GM23338 (cell line): ENCODE data around the gene LRRC3C. TPM values are rescaled to one million over a fixed set of nuclear protein-coding genes. Genes with fewer than 3 reads are reported as not detected.

Experiments
- ATAC-seq: fragments of 200-7000 bp; cut with Tn5 transposase; 3 replicates; pipeline ENCODE4 v1.9.1; 2020
- DNase-seq: peaks from one replicate; pipeline ENCODE4 v3.0.0-alpha.2; 2015; ENCODE audit warnings: low spot score
- H2AFZ ChIP-seq: fragments of 200-600 bp; sonication (generic); 2 replicates; pipeline ENCODE4 v1.8.0; 2016; ENCODE audit warnings: antibody characterized with exemption, mild to moderate bottlenecking, moderate library complexity
- H3F3A ChIP-seq: fragments of 200-600 bp; sonication (generic); replicated peaks from 2 replicates; pipeline ENCODE4 v1.8.0; 2017; ENCODE audit warnings: antibody characterized with exemption, mixed run types, low read depth
- H3K27ac ChIP-seq: fragments of 200-600 bp; sonication (generic); 2 replicates; pipeline ENCODE4 v1.6.1; 2016; ENCODE audit warnings: low read depth
- H3K27me3 ChIP-seq: fragments of 200-600 bp; sonication (generic); 2 replicates; pipeline ENCODE4 v1.8.0; 2016; ENCODE audit warnings: mild to moderate bottlenecking, mixed run types, moderate library complexity; ENCODE audit not compliant: insufficient read depth
- H3K36me3 ChIP-seq: fragments of 200-600 bp; sonication (generic); 2 replicates; pipeline ENCODE4 v1.8.0; 2016; ENCODE audit warnings: mild to moderate bottlenecking; ENCODE audit not compliant: insufficient read depth
- H3K4me1 ChIP-seq: fragments of 200-600 bp; sonication (generic); 2 replicates; pipeline ENCODE4 v1.8.0; 2016; ENCODE audit warnings: mild to moderate bottlenecking, moderate library complexity; ENCODE audit not compliant: insufficient read depth
- H3K4me2 ChIP-seq: fragments of 200-600 bp; sonication (generic); 2 replicates; pipeline ENCODE4 v1.7.1; 2017; ENCODE audit warnings: mixed run types
- H3K4me3 ChIP-seq: fragments of 200-600 bp; sonication (generic); 2 replicates; pipeline ENCODE4 v1.6.1; 2016; ENCODE audit warnings: mixed run types
- H3K79me2 ChIP-seq: fragments of 200-600 bp; sonication (generic); replicated peaks from 2 replicates; pipeline ENCODE4 v1.8.0; 2017; ENCODE audit warnings: mild to moderate bottlenecking; ENCODE audit not compliant: insufficient read depth
- H3K9me2 ChIP-seq: fragments of 200-600 bp; sonication (generic); 2 replicates; pipeline ENCODE4 v1.8.0; 2017; ENCODE audit not compliant: insufficient read depth
- H4K20me1 ChIP-seq: fragments of 200-600 bp; sonication (generic); replicated peaks from 2 replicates; pipeline ENCODE4 v1.8.0; 2017; ENCODE audit warnings: mild to moderate bottlenecking; ENCODE audit not compliant: insufficient read depth
- H3K27ac Mint-ChIP-seq: 2 replicates; pipeline ENCODE4 v1.8.0; 2020; ENCODE audit warnings: inconsistent platforms, mild to moderate bottlenecking, moderate library complexity, mixed read lengths
- H3K27me3 Mint-ChIP-seq: 3 replicates; pipeline ENCODE4 v1.8.0; 2022; ENCODE audit warnings: low read depth, mild to moderate bottlenecking, moderate library complexity, mixed read lengths, inconsistent platforms; ENCODE audit not compliant: insufficient read depth, poor library complexity
- H3K36me3 Mint-ChIP-seq: 3 replicates; pipeline ENCODE4 v1.8.0; 2021; ENCODE audit warnings: low read depth, mild to moderate bottlenecking, inconsistent platforms, moderate library complexity, mixed read lengths
- H3K4me1 Mint-ChIP-seq: 3 replicates; pipeline ENCODE4 v1.8.0; 2020; ENCODE audit warnings: mild to moderate bottlenecking, inconsistent platforms, mixed read lengths
- H3K4me3 Mint-ChIP-seq: 3 replicates; pipeline ENCODE4 v1.8.0; 2021; ENCODE audit warnings: moderate library complexity, mild to moderate bottlenecking, inconsistent platforms, mixed read lengths
- H3K9me3 Mint-ChIP-seq: 3 replicates; pipeline ENCODE4 v1.8.0; 2020; ENCODE audit warnings: moderate library complexity, mild to moderate bottlenecking, inconsistent platforms, mixed read lengths
- CREB1 ChIP-seq: fragments of 250-450 bp; sonication (Bioruptor Pico); IDR thresholded peaks from 2 replicates; pipeline ENCODE4 v1.5.0; 2020; ENCODE audit warnings: low read depth, mild to moderate bottlenecking, moderate library complexity
- EZH2 ChIP-seq: fragments of 200-600 bp; sonication (generic); IDR thresholded peaks from one replicate; pipeline ENCODE4 v1.8.0; 2017; ENCODE audit warnings: antibody characterized with exemption, mild to moderate bottlenecking, low read depth; ENCODE audit not compliant: unreplicated experiment
- EZH2phosphoT487 ChIP-seq: fragments of 200-600 bp; sonication (generic); IDR thresholded peaks from one replicate; pipeline ENCODE4 v1.8.1; 2018; ENCODE audit warnings: antibody characterized with exemption; ENCODE audit not compliant: unreplicated experiment
- JUNB ChIP-seq: IDR thresholded peaks from one replicate; pipeline ENCODE4 v1.6.1; 2016; ENCODE audit warnings: antibody characterized with exemption; ENCODE audit not compliant: unreplicated experiment
- NANOG ChIP-seq: IDR thresholded peaks from 2 replicates; pipeline ENCODE4 v1.6.1; 2016; ENCODE audit warnings: antibody characterized with exemption, borderline replicate concordance
- STAT1 ChIP-seq: IDR thresholded peaks from one replicate; pipeline ENCODE4 v1.6.1; 2016; ENCODE audit warnings: antibody characterized with exemption; ENCODE audit not compliant: unreplicated experiment
- ZNF114 ChIP-seq: fragments of 250-450 bp; sonication (Bioruptor Pico); IDR thresholded peaks from 2 replicates; pipeline ENCODE4 v1.5.0; 2020; ENCODE audit warnings: mild to moderate bottlenecking, moderate library complexity
- ZNF331 ChIP-seq: fragments of 250-450 bp; sonication (Bioruptor Pico); IDR thresholded peaks from 2 replicates; pipeline ENCODE4 v1.5.0; 2020; ENCODE audit warnings: low read depth, mild to moderate bottlenecking, moderate library complexity
- polyA plus RNA-seq: library from polyadenylated mRNA; unstranded; fragments of >200 nt; fragmentation: Nextera tagmentation; extraction: Ambion mirVana; gene quantifications from 2 replicates; pipeline ENCODE4 v1.2.1, GENCODE V29; 2016
- total RNA-seq: library from RNA; depleted of rRNA; stranded (reverse); fragments of >200 nt; shearing (Covaris generic); gene quantifications from 2 replicates; pipeline ENCODE4 v1.2.3, GENCODE V29; 2014
- TF ChIP-seq, protein P1 (sequence below), 2 experiments: fragments of 200-600 bp in 1 of 2; sonication (generic) in 1 of 2; conservative IDR thresholded peaks; 2 replicates each; pipeline versions ENCODE4 v1.5.1 to v1.6.1; 2016 to 2017; ENCODE audit warnings: antibody characterized with exemption in 2 of 2, low read depth in 2 of 2, mild to moderate bottlenecking in 2 of 2, moderate library complexity in 1 of 2
- TF ChIP-seq, protein P2 (sequence below): fragments of 250-450 bp; sonication (Bioruptor Pico); IDR thresholded peaks from 2 replicates; pipeline ENCODE4 v1.5.0; 2020; ENCODE audit warnings: mild to moderate bottlenecking, moderate library complexity

Gene LRRC3C
- total and polyA plus RNA-seq, 2 experiments from 2014 or later, result 0.24 TPM; not detected in 1

DNA sequence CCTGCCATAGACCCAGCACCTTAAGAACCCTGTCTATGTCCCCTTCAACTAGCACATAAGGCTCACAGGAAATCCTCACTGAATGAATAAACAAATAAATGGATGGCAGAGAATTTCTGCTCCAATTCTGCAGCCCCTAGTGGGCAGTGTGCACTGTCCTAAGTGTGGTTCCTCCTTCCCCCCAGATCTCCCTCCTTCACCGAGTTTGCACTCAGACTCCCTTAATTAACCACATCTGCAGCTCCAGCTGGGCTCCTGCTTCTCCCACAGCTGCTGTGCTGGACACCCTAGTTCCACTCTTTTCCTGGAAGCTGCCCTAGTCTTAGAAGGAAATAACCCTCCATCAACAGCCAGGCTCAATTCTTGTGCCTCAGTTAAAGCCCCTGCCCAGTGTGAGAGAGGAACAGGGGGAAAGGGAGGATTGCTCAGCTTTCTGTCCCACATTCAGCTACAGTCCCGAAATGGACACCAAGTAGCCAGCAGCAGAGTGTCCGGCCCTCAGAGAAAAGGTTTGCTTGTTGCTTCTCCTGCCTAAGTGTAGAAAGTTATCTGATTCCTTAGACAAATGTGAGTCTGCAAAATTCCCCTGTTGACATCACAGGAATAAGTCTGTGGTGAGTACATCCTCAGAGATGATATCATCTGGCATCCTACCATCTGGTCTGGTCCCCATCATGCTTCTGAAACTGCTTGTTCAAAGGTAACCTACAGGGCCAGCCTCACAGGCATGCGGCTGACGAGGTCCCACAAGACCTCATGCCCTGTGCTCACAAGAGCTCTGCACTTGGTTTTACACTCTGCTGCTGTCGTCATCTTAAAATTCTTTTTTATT is 12.3 kb downstream of the LRRC3C start:
- Histone ChIP-seq H3K27ac (no peak overlapping the region), H4K20me1 (no peaks in the 10 kb centered on the region), H3K4me1 (no peaks in the 10 kb centered on the region), H3K79me2 (no peaks in the 10 kb centered on the region), H3F3A (no peaks in the 10 kb centered on the region), H3K4me2 (no peak overlapping the region), H3K9me2 (no peaks in the 10 kb centered on the region), H3K4me3 (no peak overlapping the region), H2AFZ (peak overlapping the region; percentile 52; the same call in 1 of the 2 replicates), H3K36me3 (no peaks in the 10 kb centered on the region), H3K27me3 (no peaks in the 10 kb centered on the region)
- peaks cover 12% of the 10 kb centered on the region for H3K4me1 Mint-ChIP-seq
- H3K36me3 Mint-ChIP-seq, result no peaks in the 10 kb centered on the region
- no peaks in the 10 kb centered on the region for H3K9me3 Mint-ChIP-seq
- DNase-seq, result peak; percentile 34
- H3K27me3 Mint-ChIP-seq, result peaks cover 8% of the 10 kb centered on the region
- no peak overlapping the region for H3K27ac Mint-ChIP-seq
- TF ChIP-seq, protein P1, sequence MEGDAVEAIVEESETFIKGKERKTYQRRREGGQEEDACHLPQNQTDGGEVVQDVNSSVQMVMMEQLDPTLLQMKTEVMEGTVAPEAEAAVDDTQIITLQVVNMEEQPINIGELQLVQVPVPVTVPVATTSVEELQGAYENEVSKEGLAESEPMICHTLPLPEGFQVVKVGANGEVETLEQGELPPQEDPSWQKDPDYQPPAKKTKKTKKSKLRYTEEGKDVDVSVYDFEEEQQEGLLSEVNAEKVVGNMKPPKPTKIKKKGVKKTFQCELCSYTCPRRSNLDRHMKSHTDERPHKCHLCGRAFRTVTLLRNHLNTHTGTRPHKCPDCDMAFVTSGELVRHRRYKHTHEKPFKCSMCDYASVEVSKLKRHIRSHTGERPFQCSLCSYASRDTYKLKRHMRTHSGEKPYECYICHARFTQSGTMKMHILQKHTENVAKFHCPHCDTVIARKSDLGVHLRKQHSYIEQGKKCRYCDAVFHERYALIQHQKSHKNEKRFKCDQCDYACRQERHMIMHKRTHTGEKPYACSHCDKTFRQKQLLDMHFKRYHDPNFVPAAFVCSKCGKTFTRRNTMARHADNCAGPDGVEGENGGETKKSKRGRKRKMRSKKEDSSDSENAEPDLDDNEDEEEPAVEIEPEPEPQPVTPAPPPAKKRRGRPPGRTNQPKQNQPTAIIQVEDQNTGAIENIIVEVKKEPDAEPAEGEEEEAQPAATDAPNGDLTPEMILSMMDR (conservative IDR thresholded peaks at IDR 0.05; ENCODE audit: low read depth in 2 of 2), result peak; percentile 33 to 43; a peak in 2 of 4 replicates
- TF ChIP-seq NANOG (no peak), JUNB (no peak)
- H3K4me3 Mint-ChIP-seq, result no peak overlapping the region
- peak; percentile 42 for ATAC-seq

DNA sequence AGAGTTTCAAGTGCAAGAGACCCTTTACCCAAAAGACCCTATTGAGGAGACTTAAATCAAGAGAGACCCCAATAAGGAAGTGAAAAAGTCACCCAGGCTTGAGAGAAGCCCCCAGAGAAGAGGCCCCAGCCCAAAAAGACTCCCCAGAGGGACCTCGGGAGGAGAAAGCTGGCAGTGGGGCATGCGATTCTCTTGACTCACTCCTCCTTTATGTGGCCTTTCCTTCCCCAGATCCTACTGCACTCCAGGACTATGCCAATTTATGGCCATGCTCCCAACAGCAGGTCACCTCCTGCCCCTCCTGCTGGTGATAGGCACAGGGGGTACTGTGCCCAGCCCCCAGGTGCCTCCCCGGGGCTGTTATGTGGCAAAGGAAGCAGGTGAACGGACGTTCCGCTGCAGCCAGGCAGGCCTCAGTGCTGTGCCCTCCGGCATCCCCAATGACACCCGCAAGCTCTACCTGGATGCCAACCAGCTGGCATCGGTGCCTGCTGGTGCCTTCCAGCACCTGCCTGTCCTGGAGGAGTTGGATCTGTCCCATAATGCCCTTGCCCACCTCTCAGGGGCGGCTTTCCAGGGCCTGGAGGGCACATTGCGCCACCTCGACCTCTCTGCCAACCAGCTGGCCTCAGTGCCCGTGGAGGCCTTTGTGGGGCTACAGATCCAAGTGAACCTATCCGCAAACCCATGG is 16.3 kb downstream of the LRRC3C start:
- Histone ChIP-seq H4K20me1 (no peaks in the 10 kb centered on the region), H3K4me2 (no peak overlapping the region), H3K36me3 (no peaks in the 10 kb centered on the region), H3F3A (no peaks in the 10 kb centered on the region), H3K4me3 (no peak overlapping the region), H3K4me1 (no peaks in the 10 kb centered on the region), H3K27ac (no peak overlapping the region), H2AFZ (no peak overlapping the region), H3K9me2 (no peaks in the 10 kb centered on the region), H3K27me3 (no peaks in the 10 kb centered on the region), H3K79me2 (no peaks in the 10 kb centered on the region)
- DNase-seq (no peak), ATAC-seq (no peak)
- Mint-ChIP-seq H3K27me3 (peaks cover 17% of the 10 kb centered on the region), H3K4me1 (peaks cover 18% of the 10 kb centered on the region), H3K27ac (no peak overlapping the region), H3K36me3 (no peaks in the 10 kb centered on the region), H3K9me3 (no peaks in the 10 kb centered on the region), H3K4me3 (no peak overlapping the region; the same call in 2 of the 3 replicates)
- TF ChIP-seq NANOG (no peak), ZNF114 (no peak), EZH2phosphoT487 (no peak), ZNF331 (CRISPR knock-in tag) (no peak), EZH2 (no peak), STAT1 (no peak), CREB1 (no peak)
- TF ChIP-seq, protein P2, sequence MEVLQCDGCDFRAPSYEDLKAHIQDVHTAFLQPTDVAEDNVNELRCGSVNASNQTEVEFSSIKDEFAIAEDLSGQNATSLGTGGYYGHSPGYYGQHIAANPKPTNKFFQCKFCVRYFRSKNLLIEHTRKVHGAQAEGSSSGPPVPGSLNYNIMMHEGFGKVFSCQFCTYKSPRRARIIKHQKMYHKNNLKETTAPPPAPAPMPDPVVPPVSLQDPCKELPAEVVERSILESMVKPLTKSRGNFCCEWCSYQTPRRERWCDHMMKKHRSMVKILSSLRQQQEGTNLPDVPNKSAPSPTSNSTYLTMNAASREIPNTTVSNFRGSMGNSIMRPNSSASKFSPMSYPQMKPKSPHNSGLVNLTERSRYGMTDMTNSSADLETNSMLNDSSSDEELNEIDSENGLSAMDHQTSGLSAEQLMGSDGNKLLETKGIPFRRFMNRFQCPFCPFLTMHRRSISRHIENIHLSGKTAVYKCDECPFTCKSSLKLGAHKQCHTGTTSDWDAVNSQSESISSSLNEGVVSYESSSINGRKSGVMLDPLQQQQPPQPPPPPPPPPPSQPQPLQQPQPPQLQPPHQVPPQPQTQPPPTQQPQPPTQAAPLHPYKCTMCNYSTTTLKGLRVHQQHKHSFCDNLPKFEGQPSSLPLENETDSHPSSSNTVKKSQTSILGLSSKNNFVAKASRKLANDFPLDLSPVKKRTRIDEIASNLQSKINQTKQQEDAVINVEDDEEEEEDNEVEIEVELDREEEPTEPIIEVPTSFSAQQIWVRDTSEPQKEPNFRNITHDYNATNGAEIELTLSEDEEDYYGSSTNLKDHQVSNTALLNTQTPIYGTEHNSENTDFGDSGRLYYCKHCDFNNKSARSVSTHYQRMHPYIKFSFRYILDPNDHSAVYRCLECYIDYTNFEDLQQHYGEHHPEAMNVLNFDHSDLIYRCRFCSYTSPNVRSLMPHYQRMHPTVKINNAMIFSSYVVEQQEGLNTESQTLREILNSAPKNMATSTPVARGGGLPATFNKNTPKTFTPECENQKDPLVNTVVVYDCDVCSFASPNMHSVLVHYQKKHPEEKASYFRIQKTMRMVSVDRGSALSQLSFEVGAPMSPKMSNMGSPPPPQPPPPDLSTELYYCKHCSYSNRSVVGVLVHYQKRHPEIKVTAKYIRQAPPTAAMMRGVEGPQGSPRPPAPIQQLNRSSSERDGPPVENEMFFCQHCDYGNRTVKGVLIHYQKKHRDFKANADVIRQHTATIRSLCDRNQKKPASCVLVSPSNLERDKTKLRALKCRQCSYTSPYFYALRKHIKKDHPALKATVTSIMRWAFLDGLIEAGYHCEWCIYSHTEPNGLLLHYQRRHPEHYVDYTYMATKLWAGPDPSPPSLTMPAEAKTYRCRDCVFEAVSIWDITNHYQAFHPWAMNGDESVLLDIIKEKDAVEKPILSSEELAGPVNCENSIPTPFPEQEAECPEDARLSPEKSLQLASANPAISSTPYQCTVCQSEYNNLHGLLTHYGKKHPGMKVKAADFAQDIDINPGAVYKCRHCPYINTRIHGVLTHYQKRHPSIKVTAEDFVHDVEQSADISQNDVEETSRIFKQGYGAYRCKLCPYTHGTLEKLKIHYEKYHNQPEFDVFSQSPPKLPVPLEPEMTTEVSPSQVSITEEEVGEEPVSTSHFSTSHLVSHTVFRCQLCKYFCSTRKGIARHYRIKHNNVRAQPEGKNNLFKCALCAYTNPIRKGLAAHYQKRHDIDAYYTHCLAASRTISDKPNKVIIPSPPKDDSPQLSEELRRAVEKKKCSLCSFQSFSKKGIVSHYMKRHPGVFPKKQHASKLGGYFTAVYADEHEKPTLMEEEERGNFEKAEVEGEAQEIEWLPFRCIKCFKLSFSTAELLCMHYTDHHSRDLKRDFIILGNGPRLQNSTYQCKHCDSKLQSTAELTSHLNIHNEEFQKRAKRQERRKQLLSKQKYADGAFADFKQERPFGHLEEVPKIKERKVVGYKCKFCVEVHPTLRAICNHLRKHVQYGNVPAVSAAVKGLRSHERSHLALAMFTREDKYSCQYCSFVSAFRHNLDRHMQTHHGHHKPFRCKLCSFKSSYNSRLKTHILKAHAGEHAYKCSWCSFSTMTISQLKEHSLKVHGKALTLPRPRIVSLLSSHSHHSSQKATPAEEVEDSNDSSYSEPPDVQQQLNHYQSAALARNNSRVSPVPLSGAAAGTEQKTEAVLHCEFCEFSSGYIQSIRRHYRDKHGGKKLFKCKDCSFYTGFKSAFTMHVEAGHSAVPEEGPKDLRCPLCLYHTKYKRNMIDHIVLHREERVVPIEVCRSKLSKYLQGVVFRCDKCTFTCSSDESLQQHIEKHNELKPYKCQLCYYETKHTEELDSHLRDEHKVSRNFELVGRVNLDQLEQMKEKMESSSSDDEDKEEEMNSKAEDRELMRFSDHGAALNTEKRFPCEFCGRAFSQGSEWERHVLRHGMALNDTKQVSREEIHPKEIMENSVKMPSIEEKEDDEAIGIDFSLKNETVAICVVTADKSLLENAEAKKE (CRISPR knock-in tag), result no peak
